WTC11 (cell line): Measurements from ENCODE around the gene DISC1. TPM values are rescaled to one million over a fixed set of nuclear protein-coding genes. Genes with fewer than 3 reads are reported as not detected.
A peak's percentile ranks its signal among the peaks of the same experiment; 100 is the strongest.

Experiments used
- ATAC-seq: fragments of 200-7000 bp; cut with Tn5 transposase; 2 replicates; pipeline ENCODE4 v1.10.0; 2021; ENCODE audit warnings: mild to moderate bottlenecking, moderate library complexity
- CTCF ChIA-PET: fragments of 300-600 bp; sonication (Branson Sonifier 250); formaldehyde crosslinking; loops from one replicate; lab custom pipeline; 2021; ENCODE audit warnings: antibody characterized with exemption; lab: Charles Lee
- POLR2A ChIA-PET: fragments of 350-600 bp; sonication (Branson Sonifier 250); formaldehyde crosslinking; loops from one replicate; lab custom pipeline; 2021; ENCODE audit warnings: antibody characterized with exemption; lab: Charles Lee
- DNase-seq: peaks from one replicate; pipeline ENCODE4 v3.0.0; 2021; ENCODE audit warnings: low spot score
- H3K27ac Mint-ChIP-seq: 2 replicates; pipeline ENCODE4 v1.8.0; 2021; ENCODE audit warnings: mixed read lengths
- H3K27me3 Mint-ChIP-seq: 2 replicates; pipeline ENCODE4 v1.8.0; 2021; ENCODE audit warnings: low read depth, mild to moderate bottlenecking, moderate library complexity, mixed read lengths
- H3K36me3 Mint-ChIP-seq: 2 replicates; pipeline ENCODE4 v1.8.0; 2021; ENCODE audit warnings: mixed read lengths
- H3K4me1 Mint-ChIP-seq: 2 replicates; pipeline ENCODE4 v1.8.0; 2022; ENCODE audit warnings: mixed read lengths
- H3K4me3 Mint-ChIP-seq: 2 replicates; pipeline ENCODE4 v1.8.0; 2021; ENCODE audit warnings: mild to moderate bottlenecking, moderate library complexity, mixed read lengths
- H3K9me3 Mint-ChIP-seq: 2 replicates; pipeline ENCODE4 v1.8.0; 2021; ENCODE audit warnings: mixed read lengths
- ATF6 ChIP-seq: sonication (generic); formaldehyde crosslinking; IDR thresholded peaks from 2 replicates; pipeline ENCODE4 v1.8.1; 2023; ENCODE audit warnings: mild to moderate bottlenecking, missing genetic modification reagents
- E2F4 ChIP-seq: sonication (generic); formaldehyde crosslinking; IDR thresholded peaks from 2 replicates; pipeline ENCODE4 v1.8.1; 2022; ENCODE audit warnings: low read depth, mild to moderate bottlenecking, moderate library complexity, missing genetic modification reagents, borderline replicate concordance
- EMX1 ChIP-seq: fragments of 250-450 bp; sonication (Bioruptor Pico); IDR thresholded peaks from 2 replicates; pipeline ENCODE4 v1.8.0; 2021; ENCODE audit warnings: mild to moderate bottlenecking
- ESRRA ChIP-seq: sonication (generic); formaldehyde crosslinking; IDR thresholded peaks from 2 replicates; pipeline ENCODE4 v1.8.1; 2022; ENCODE audit warnings: mild to moderate bottlenecking, missing genetic modification reagents, borderline replicate concordance
- FOXJ3 ChIP-seq: sonication (generic); formaldehyde crosslinking; IDR thresholded peaks from 2 replicates; pipeline ENCODE4 v1.9.0; 2021; ENCODE audit warnings: missing genetic modification reagents, mild to moderate bottlenecking, borderline replicate concordance
- GRHL2 ChIP-seq: fragments of 250-450 bp; sonication (Bioruptor Pico); IDR thresholded peaks from 2 replicates; pipeline ENCODE4 v1.8.0; 2022; ENCODE audit warnings: mild to moderate bottlenecking, moderate library complexity; ENCODE audit not compliant: insufficient replicate concordance, severe bottlenecking
- HMGXB4 ChIP-seq: sonication (generic); formaldehyde crosslinking; IDR thresholded peaks from 2 replicates; pipeline ENCODE4 v1.8.1; 2023; ENCODE audit warnings: mild to moderate bottlenecking, moderate library complexity, missing genetic modification reagents
- IRF1 ChIP-seq: sonication (generic); formaldehyde crosslinking; IDR thresholded peaks from 2 replicates; pipeline ENCODE4 v1.8.0; 2023; ENCODE audit warnings: missing genetic modification reagents
- KAT7 ChIP-seq: sonication (generic); formaldehyde crosslinking; IDR thresholded peaks from 2 replicates; pipeline ENCODE4 v1.8.1; 2023; ENCODE audit warnings: missing genetic modification reagents, mild to moderate bottlenecking, borderline replicate concordance
- SP1 ChIP-seq: sonication (generic); formaldehyde crosslinking; conservative IDR thresholded peaks from 2 replicates; pipeline ENCODE4 v1.8.1; 2022; ENCODE audit warnings: missing genetic modification reagents
- TCF7 ChIP-seq: sonication (generic); formaldehyde crosslinking; IDR thresholded peaks from 2 replicates; pipeline ENCODE4 v1.8.0; 2022; ENCODE audit warnings: mild to moderate bottlenecking, low read depth, missing genetic modification reagents, moderate library complexity
- ZBTB43 ChIP-seq: sonication (generic); formaldehyde crosslinking; IDR thresholded peaks from 2 replicates; pipeline ENCODE4 v1.8.1; 2023; ENCODE audit warnings: mild to moderate bottlenecking, missing genetic modification reagents
- ZNF138 ChIP-seq: sonication (generic); formaldehyde crosslinking; conservative IDR thresholded peaks from 2 replicates; pipeline ENCODE4 v1.8.1; 2022; ENCODE audit warnings: mild to moderate bottlenecking, moderate library complexity, missing genetic modification reagents
- ZNF425 ChIP-seq: fragments of 250-450 bp; sonication (Bioruptor Pico); conservative IDR thresholded peaks from 2 replicates; pipeline ENCODE4 v1.9.0; 2021; ENCODE audit warnings: mild to moderate bottlenecking
- ZNF532 ChIP-seq: fragments of 250-450 bp; sonication (Bioruptor Pico); IDR thresholded peaks from 2 replicates; pipeline ENCODE4 v1.9.0; 2021; ENCODE audit warnings: mild to moderate bottlenecking, borderline replicate concordance
- ZNF671 ChIP-seq: fragments of 250-450 bp; sonication (Bioruptor Pico); IDR thresholded peaks from 2 replicates; pipeline ENCODE4 v1.8.0; 2021; ENCODE audit warnings: mild to moderate bottlenecking
- total RNA-seq: library from RNA; stranded (reverse); gene quantifications from 3 replicates; pipeline ENCODE4 v1.2.3, GENCODE V29; 2021

DISC1 gene
- total RNA-seq, 1 experiment from 2014 or later = 5.5 TPM

- TF ChIP-seq ZNF425 (CRISPR knock-in tag) = no peak
- no peak for TF ChIP-seq ZNF671
- no peak for TF ChIP-seq IRF1 (CRISPR knock-in tag)
- TF ChIP-seq KAT7 (CRISPR knock-in tag) = no peak
- TF ChIP-seq GRHL2 (CRISPR knock-in tag) = no peak
- TF ChIP-seq ESRRA = no peak
- TF ChIP-seq ZNF138 = no peak
- no peak for TF ChIP-seq TCF7
- TF ChIP-seq, all 79 proteins: peak for 0
Observed at GRCh38 chr1:231862611-231863010, 236.0 kb downstream of the DISC1 start (continued).

- ChIA-PET CTCF (interaction anchor here (0.6 to 1.4 kb wide), 4 partner anchors 9 to 118 kb away, joined by 3 to 5 read pairs (median 3); no protein-coding TSS in a partner anchor), POLR2A (no interaction called here)
- ATAC-seq = no peak
Observed at GRCh38 chr1:231865331-231865730, 238.7 kb downstream of the DISC1 start.

GRCh38 chr1:231866392-231867331 lies 240.1 kb downstream of the DISC1 start:
- ATAC-seq (peak; percentile 60), DNase-seq (peak; percentile 67)
- Mint-ChIP-seq H3K9me3 (no peaks in the 10 kb centered on the region), H3K36me3 (no peaks in the 10 kb centered on the region), H3K27me3 (no peaks in the 10 kb centered on the region; the same call in none of the 2 replicates), H3K4me3 (no peak overlapping the region), H3K4me1 (peaks cover 20% of the 10 kb centered on the region), H3K27ac (no peak overlapping the region)
- ChIA-PET POLR2A (interaction anchor here (0.6 kb wide), 1 partner anchor 1618 kb away, joined by 3 read pairs; no protein-coding TSS in a partner anchor), CTCF (interaction anchor here (0.7 to 2.4 kb wide), 8 partner anchors 8 to 276 kb away, joined by 3 to 10 read pairs (median 4); no protein-coding TSS in a partner anchor)
- TF ChIP-seq HMGXB4 (CRISPR knock-in tag) = 0 out of 2 replicates have a peak, but pooled peaks have one; percentile 35
- no peak for TF ChIP-seq FOXJ3
- TF ChIP-seq ZNF532 (CRISPR knock-in tag) = no peak
- TF ChIP-seq ATF6 (CRISPR knock-in tag) = no peak
- TF ChIP-seq ZBTB43 (CRISPR knock-in tag) = no peak
- no peak for TF ChIP-seq EMX1 (CRISPR knock-in tag)

More at GRCh38 chr1:231865331-231865730, 238.7 kb downstream of the DISC1 start:
- no peaks in the 10 kb centered on the region for H3K36me3 Mint-ChIP-seq
- H3K27ac Mint-ChIP-seq = no peak overlapping the region
- H3K9me3 Mint-ChIP-seq = no peaks in the 10 kb centered on the region
- TF ChIP-seq SP1 (CRISPR knock-in tag) = no peak
- TF ChIP-seq E2F4 = no peak
- TF ChIP-seq, all 79 proteins: peak for 0
- no peak for DNase-seq
- Mint-ChIP-seq H3K4me1 (peaks cover 20% of the 10 kb centered on the region), H3K27me3 (no peaks in the 10 kb centered on the region; the same call in none of the 2 replicates), H3K4me3 (no peak overlapping the region)
